ENCODE measurements around the gene RECQL5. TPM values are rescaled to one million over a fixed set of nuclear protein-coding genes. Genes with fewer than 3 reads are reported as not detected.

RECQL5 gene
- polyA plus RNA-seq, 1 experiment, result 9.3 TPM

- ChIA-PET POLR2A (interaction anchor here (1.4 kb wide), 1 partner anchor 119 kb away, joined by 3 read pairs; no protein-coding TSS in a partner anchor), CTCF (interaction anchor here (0.7 to 11.0 kb wide), 7 partner anchors 14 to 113 kb away, joined by 3 to 309 read pairs (median 30); a partner anchor contains a TSS)
These were observed 32.0 kb downstream of the RECQL5 start for GRCh38 chr17:75634754-75635609.

GRCh38 chr17:75634376-75634740 is 32.6 kb downstream of the RECQL5 start:
- no peak for DNase-seq (ENCODE audit: low read depth, low spot score)
- POLR2A ChIA-PET, result interaction anchor here (0.8 to 1.4 kb wide), 3 partner anchors 116 to 146 kb away, joined by 3 to 5 read pairs (median 3); no protein-coding TSS in a partner anchor
- H3K9me3 ChIP-seq (ENCODE audit: control insufficient read depth, insufficient read depth, low read length), result no peaks in the 10 kb centered on the region; the same call in 1 of the 2 replicates
- no peak for TF ChIP-seq CTCF (IDR thresholded peaks at IDR 0.05; ENCODE audit: low read depth, low read length)
- no peak overlapping the region for H3K4me3 ChIP-seq (ENCODE audit: low read depth, low read length)
- CTCF ChIA-PET, result interaction anchor here (0.6 to 11.0 kb wide), 31 partner anchors 10 to 208 kb away, joined by 3 to 309 read pairs (median 11); partner anchors contain the start of genes RECQL5 and SAP30BP
- H3K27me3 ChIP-seq (ENCODE audit: control insufficient read depth, insufficient read depth, low read length), result no peaks in the 10 kb centered on the region
- no peak overlapping the region for H3K27ac ChIP-seq (ENCODE audit: low read depth, low read length)

More at GRCh38 chr17:75634754-75635609, 32.0 kb downstream of the RECQL5 start:
- no peak for DNase-seq (ENCODE audit: low read depth, low spot score)
- H3K9me3 ChIP-seq (ENCODE audit: control insufficient read depth, insufficient read depth, low read length), result no peaks in the 10 kb centered on the region; the same call in 1 of the 2 replicates
- TF ChIP-seq CTCF (IDR thresholded peaks at IDR 0.05; ENCODE audit: low read depth, low read length), result no peak
- H3K27me3 ChIP-seq (ENCODE audit: control insufficient read depth, insufficient read depth, low read length), result no peaks in the 10 kb centered on the region
- H3K4me3 ChIP-seq (ENCODE audit: low read depth, low read length), result no peak overlapping the region
- H3K27ac ChIP-seq (ENCODE audit: low read depth, low read length), result no peak overlapping the region

GRCh38 chr17:75633486-75634375 is 33.2 kb downstream of the RECQL5 start:
- no peaks in the 10 kb centered on the region for H3K27me3 ChIP-seq (ENCODE audit: control insufficient read depth, insufficient read depth, low read length)
- H3K4me3 ChIP-seq (ENCODE audit: low read depth, low read length), result no peak overlapping the region
- DNase-seq (ENCODE audit: low read depth, low spot score), result peak; percentile 66
- peak overlapping the region; percentile 70 for H3K27ac ChIP-seq (ENCODE audit: low read depth, low read length)
- no peaks in the 10 kb centered on the region; the same call in 1 of the 2 replicates for H3K9me3 ChIP-seq (ENCODE audit: control insufficient read depth, insufficient read depth, low read length)
- ChIA-PET POLR2A (interaction anchor here (0.8 to 1.4 kb wide), 5 partner anchors 33 to 146 kb away, joined by 3 to 13 read pairs (median 5); partner anchors contain the start of genes RECQL5 and SAP30BP), CTCF (interaction anchor here (0.6 to 11.0 kb wide), 63 partner anchors 9 to 338 kb away, joined by 3 to 309 read pairs (median 5); partner anchors contain the start of genes RECQL5, SAP30BP and TSEN54)
- peak; percentile 77 for TF ChIP-seq CTCF (IDR thresholded peaks at IDR 0.05; ENCODE audit: low read depth, low read length)

GRCh38 chr17:75632863-75633485 is 34.0 kb downstream of the RECQL5 start, which contains the start of gene SMIM5:
Gene SMIM5, plus strand, starts transcription at chr17:75633434. Its CDS starts 6,768 bp downstream, at chr17:75640202.
- ChIA-PET CTCF (interaction anchor here (0.5 to 11.0 kb wide), 58 partner anchors 9 to 337 kb away, joined by 3 to 309 read pairs (median 5); partner anchors contain the start of genes RECQL5, SAP30BP and TSEN54), POLR2A (interaction anchor here (0.6 to 1.3 kb wide), 4 partner anchors 23 to 117 kb away, joined by 3 to 13 read pairs (median 5); partner anchors contain the start of genes RECQL5 and SAP30BP)
- DNase-seq (ENCODE audit: low read depth, low spot score), result peak; percentile 62
- Histone ChIP-seq H3K27me3 (ENCODE audit: control insufficient read depth, insufficient read depth, low read length) (no peaks in the 10 kb centered on the region), H3K9me3 (ENCODE audit: control insufficient read depth, insufficient read depth, low read length) (no peaks in the 10 kb centered on the region; the same call in 1 of the 2 replicates), H3K27ac (ENCODE audit: low read depth, low read length) (peak within 1 kb of the TSS; percentile 70), H3K4me3 (ENCODE audit: low read depth, low read length) (no peak within 1 kb of the TSS)
- TF ChIP-seq CTCF (IDR thresholded peaks at IDR 0.05; ENCODE audit: low read depth, low read length), result peak; percentile 93
